Endothelial cell of umbilical vein (primary cell): ENCODE results near the gene AMER2. TPM values are rescaled to one million over a fixed set of nuclear protein-coding genes. Genes with fewer than 3 reads are reported as not detected.

Experiments used
- BruUV-seq: library from RNA; stranded (reverse); fragments of 400-500 nt; replicated peaks from 2 replicates; lab custom pipeline; 2021; lab: Mats Ljungman, UMichigan
- CTCF ChIA-PET: fragments of 300-600, 350-600 bp; sonication (Branson Sonifier 250); formaldehyde crosslinking; loops from one replicate; lab custom pipeline; 2021; ENCODE audit warnings: antibody characterized with exemption, inconsistent platforms; lab: Charles Lee
- POLR2A ChIA-PET: fragments of 300-600, 350-600 bp; sonication (Branson Sonifier 250); formaldehyde crosslinking; loops from one replicate; lab custom pipeline; 2021; ENCODE audit warnings: antibody characterized with exemption, inconsistent platforms; lab: Charles Lee
- DNase-seq: peaks from one replicate; pipeline ENCODE4 v3.0.0-alpha.2; 2011; ENCODE audit warnings: low read depth, low spot score
- FAIRE-seq: peaks from 2 replicates; lab custom pipeline; 2011; peaks lifted over from hg19 to GRCh38; lab: Jason Lieb, UNC
- H2AFZ ChIP-seq: 2 replicates; pipeline ENCODE4 v1.6.0; 2012; ENCODE audit warnings: low read depth, low read length, control low read depth, inconsistent platforms
- H3K27ac ChIP-seq: 2 replicates; pipeline ENCODE4 v1.5.1; 2011; ENCODE audit warnings: low read depth, mild to moderate bottlenecking, control low read depth, low read length, moderate library complexity; ENCODE audit not compliant: insufficient read depth
- H3K27me3 ChIP-seq, 2 experiments: 2 replicates each; pipeline versions ENCODE4 v1.6.0 to v1.6.1; 2011; ENCODE audit warnings: low read length in 2 of 2, mixed read lengths in 1 of 2; ENCODE audit not compliant: control insufficient read depth in 2 of 2, insufficient read depth in 2 of 2
- H3K36me3 ChIP-seq, 2 experiments: 2 replicates in 1 of 2; 3 replicates in 1 of 2; pipeline ENCODE4 v1.5.1; 2011; ENCODE audit warnings: low read length in 2 of 2, mild to moderate bottlenecking in 1 of 2, moderate library complexity in 1 of 2; ENCODE audit not compliant: control insufficient read depth in 2 of 2, insufficient read depth in 2 of 2; ENCODE audit errors: extremely low read depth in 1 of 2
- H3K4me1 ChIP-seq: 3 replicates; pipeline ENCODE4 v1.5.1; 2011; ENCODE audit warnings: mild to moderate bottlenecking, low read length; ENCODE audit not compliant: control insufficient read depth, insufficient read depth; ENCODE audit errors: extremely low read depth
- H3K4me2 ChIP-seq: 2 replicates; pipeline ENCODE4 v1.6.1; 2011; ENCODE audit warnings: low read length, control low read depth, mixed read lengths; ENCODE audit not compliant: insufficient read depth
- H3K4me3 ChIP-seq, 3 experiments: fragments of 200-600 bp in 1 of 3; sonication (generic), shearing (Covaris generic) in 1 of 3; replicated peaks in 1 of 3; 2 replicates each; pipeline ENCODE4 v1.5.1; 2011 to 2016; ENCODE audit warnings: control low read depth in 3 of 3, low read length in 3 of 3, mild to moderate bottlenecking in 2 of 3, inconsistent platforms in 1 of 3, low read depth in 1 of 3, moderate library complexity in 1 of 3; ENCODE audit not compliant: insufficient read depth in 1 of 3
- H3K79me2 ChIP-seq: 2 replicates; pipeline ENCODE4 v1.6.0; 2012; ENCODE audit warnings: low read length, inconsistent platforms; ENCODE audit not compliant: control insufficient read depth, insufficient read depth
- H3K9ac ChIP-seq: replicated peaks from 2 replicates; pipeline ENCODE3; 2011; ENCODE audit warnings: low read length, control low read depth; ENCODE audit not compliant: insufficient read depth; ENCODE audit errors: extremely low read depth
- H3K9me1 ChIP-seq: replicated peaks from 3 replicates; pipeline ENCODE4 v1.6.0; 2011; ENCODE audit warnings: mild to moderate bottlenecking, low read length; ENCODE audit not compliant: control insufficient read depth, insufficient read depth; ENCODE audit errors: extremely low read depth
- H3K9me3 ChIP-seq: replicated peaks from 2 replicates; pipeline ENCODE4 v1.5.1; 2012; ENCODE audit warnings: low read length, inconsistent platforms; ENCODE audit not compliant: control insufficient read depth, insufficient read depth
- H4K20me1 ChIP-seq: replicated peaks from 2 replicates; pipeline ENCODE3; 2011; ENCODE audit warnings: mild to moderate bottlenecking, low read length; ENCODE audit not compliant: control insufficient read depth, insufficient read depth; ENCODE audit errors: extremely low read depth
- CTCF ChIP-seq, 2 donors: IDR thresholded peaks; 1 replicate in 1 of 2; 2 replicates in 1 of 2; pipeline ENCODE4 v1.5.1; 2011; ENCODE audit warnings: low read length in 2 of 2, mild to moderate bottlenecking in 2 of 2, moderate library complexity in 2 of 2, control low read depth in 1 of 2, inconsistent platforms in 1 of 2, low read depth in 1 of 2; ENCODE audit not compliant: insufficient read depth in 1 of 2; ENCODE audit errors: extremely low read depth in 1 of 2
- EZH2 ChIP-seq: IDR thresholded peaks from 2 replicates; pipeline ENCODE4 v1.6.1; 2012; ENCODE audit warnings: borderline replicate concordance, low read depth, mild to moderate bottlenecking, moderate library complexity, low read length, inconsistent platforms; ENCODE audit not compliant: severe bottlenecking
- FOS ChIP-seq: IDR thresholded peaks from 2 replicates; pipeline ENCODE4 v1.6.1; 2011; ENCODE audit warnings: mild to moderate bottlenecking, low read length, moderate library complexity, borderline replicate concordance; ENCODE audit not compliant: insufficient read depth
- GATA2 ChIP-seq: IDR thresholded peaks from 2 replicates; pipeline ENCODE4 v1.7.0; 2011; ENCODE audit warnings: low read depth, mild to moderate bottlenecking, moderate library complexity, mixed read lengths, low read length; ENCODE audit not compliant: insufficient read length, insufficient read depth
- JUN ChIP-seq: IDR thresholded peaks from 2 replicates; pipeline ENCODE4 v1.6.1; 2011; ENCODE audit warnings: borderline replicate concordance, low read depth; ENCODE audit not compliant: insufficient read length, insufficient read depth
- MAX ChIP-seq: IDR thresholded peaks from 2 replicates; pipeline ENCODE4 v1.6.1; 2011; ENCODE audit not compliant: insufficient read depth, insufficient read length
- MYC ChIP-seq: IDR thresholded peaks from one replicate; pipeline ENCODE4 v1.6.1; 2011; ENCODE audit warnings: mild to moderate bottlenecking, low read depth, low read length
- POLR2A ChIP-seq: IDR thresholded peaks from 2 replicates; pipeline ENCODE4 v1.6.1; 2012; ENCODE audit warnings: low read depth, mild to moderate bottlenecking, control low read depth, low read length
- POLR2AphosphoS5 ChIP-seq: IDR thresholded peaks from 2 replicates; pipeline ENCODE4 v1.6.1; 2012; ENCODE audit warnings: low read depth, mild to moderate bottlenecking, control low read depth, low read length, moderate library complexity; ENCODE audit not compliant: insufficient read depth
- dilution Hi-C: fragments of 300-500 bp; cut with MboI; formaldehyde crosslinking; loops from one replicate; pipeline ENCODE4 v1.15.0; 2019; ENCODE audit warnings: low sequenced_read_pairs; ENCODE audit not compliant: extremely low pct_ligation_motif_present
- intact Hi-C: fragments of 100-400 bp; cut with micrococcal nuclease; formaldehyde crosslinking; loops from one replicate; pipeline ENCODE4 v1.10.0; 2022
- polyA plus RNA-seq, 4 experiments: library from polyadenylated mRNA; depleted of rRNA in 3 of 4; stranded (reverse) in 3 of 4; unstranded in 1 of 4; fragments of >200 nt; gene quantifications; 2 replicates each; pipeline versions ENCODE4 v1.2.1 to v1.2.3, GENCODE V29; 2011 to 2012; ENCODE audit warnings: missing spikeins in 1 of 4
- total RNA-seq: library from RNA; stranded (reverse); gene quantifications from 2 replicates; pipeline ENCODE4 v1.2.3, GENCODE V29; 2021

AMER2 gene
- total and polyA plus RNA-seq, 2 donors (not counting 3 experiments of a cell fraction or from before 2014, with no cell fraction given): not detected

- intact Hi-C loops: no loop called here
- TF ChIP-seq POLR2A (no peak), MYC (no peak), FOS (no peak), EZH2 (no peak), MAX (no peak)
- POLR2A ChIA-PET: no interaction called here
- H3K79me2 ChIP-seq: no peaks in the 10 kb centered on the region
- no peaks in the 10 kb centered on the region for H3K4me1 ChIP-seq
- no peaks in the 10 kb centered on the region for H4K20me1 ChIP-seq
- H3K4me3 ChIP-seq: no peak overlapping the region
- no peak overlapping the region for H3K4me2 ChIP-seq
- H3K27ac ChIP-seq: no peak overlapping the region
- no peaks in the 10 kb centered on the region for H3K9me3 ChIP-seq
- no peak for DNase-seq
- no peaks in the 10 kb centered on the region for H3K9me1 ChIP-seq
- no peak overlapping the region for H3K9ac ChIP-seq
- no TSS peak for BruUV-seq
- no peak for FAIRE-seq
- H3K36me3 ChIP-seq: no peaks in the 10 kb centered on the region
- CTCF ChIA-PET: interaction anchor here (1.1 kb wide), 1 partner anchor 172 kb away, joined by 3 read pairs; no protein-coding TSS in a partner anchor
- no peak overlapping the region for H2AFZ ChIP-seq
- dilution Hi-C loops: no loop called here
- H3K27me3 ChIP-seq: peaks cover 0 to 1% of the 10 kb centered on the region in 2 experiments
Observed at GRCh38 chr13:25203127-25203740, 31.1 kb upstream of the AMER2 start.

DNA sequence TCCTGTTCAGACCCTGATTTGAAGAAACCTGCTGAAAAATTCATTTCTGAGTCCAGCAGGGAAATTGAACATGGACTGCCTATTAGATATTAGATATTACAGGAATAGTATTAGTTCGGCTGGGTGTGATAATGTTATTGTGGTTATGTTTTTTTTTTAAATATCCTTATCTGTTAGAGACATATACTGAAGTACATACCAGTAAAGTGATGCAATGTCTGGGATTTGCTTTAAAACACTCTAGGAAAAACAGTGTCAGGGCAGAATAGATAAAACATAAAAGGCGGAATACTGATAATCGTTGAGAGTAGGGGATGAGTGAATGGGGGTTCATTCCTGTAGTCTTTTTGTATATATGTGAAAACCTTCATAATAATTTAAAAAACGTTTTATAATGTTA, 28.7 kb upstream of the AMER2 start:
- intact Hi-C loops: no loop called here
- Histone ChIP-seq H3K27me3 (peaks cover 0 to 1% of the 10 kb centered on the region in 2 experiments), H3K4me1 (no peaks in the 10 kb centered on the region), H3K36me3 (no peaks in the 10 kb centered on the region), H3K4me3 (no peak overlapping the region), H2AFZ (no peak overlapping the region), H3K4me2 (no peak overlapping the region), H3K9me3 (no peaks in the 10 kb centered on the region), H3K9ac (no peak overlapping the region), H3K9me1 (no peaks in the 10 kb centered on the region), H3K27ac (no peak overlapping the region), H4K20me1 (no peaks in the 10 kb centered on the region), H3K79me2 (no peaks in the 10 kb centered on the region)
- BruUV-seq: no TSS peak
- DNase-seq: no peak
- CTCF ChIA-PET: no interaction called here
- no peak for FAIRE-seq
- POLR2A ChIA-PET: no interaction called here
- dilution Hi-C loops: no loop called here
- TF ChIP-seq POLR2A (no peak), FOS (no peak), MAX (no peak), POLR2AphosphoS5 (no peak), JUN (no peak), EZH2 (no peak), CTCF (IDR thresholded peaks at IDR 0.05; ENCODE audit: extremely low read depth in 1 of 2, insufficient read depth in 1 of 2, low read depth in 1 of 2, low read length in 2 of 2) (no peak), GATA2 (no peak), MYC (no peak)
